Peyer's patch (tissue), 4 donors: ENCODE results near the gene TAF3. TPM values are rescaled to one million over a fixed set of nuclear protein-coding genes. Genes with fewer than 3 reads are reported as not detected.

Source experiments
- DNase-seq, 3 donors: peaks; one replicate each; pipeline ENCODE4 v3.0.0-alpha.2; 2017 to 2019
- H3K27ac ChIP-seq, 4 donors: fragments of 200-600 bp; sonication (generic); one replicate each; pipeline ENCODE4 v1.5.1; 2016 to 2019
- H3K27me3 ChIP-seq, 2 donors: fragments of 200-600 bp; sonication (generic); one replicate each; pipeline ENCODE4 v1.5.1; 2019
- H3K36me3 ChIP-seq, 3 donors: fragments of 200-600 bp; sonication (generic); one replicate each; pipeline ENCODE4 v1.5.1; 2016 to 2019
- H3K4me1 ChIP-seq, 4 donors: fragments of 200-600 bp; sonication (generic); one replicate each; pipeline ENCODE4 v1.5.1; 2016 to 2019
- H3K4me3 ChIP-seq, 4 donors: fragments of 200-600 bp; sonication (generic); 1 replicate in 3 of 4; 2 replicates in 1 of 4; pipeline ENCODE4 v1.5.1; 2016 to 2019; ENCODE audit warnings: mild to moderate bottlenecking in 1 of 4
- H3K9me3 ChIP-seq, 4 donors: fragments of 200-600 bp; sonication (generic); one replicate each; pipeline ENCODE4 v1.5.1; 2016 to 2019; ENCODE audit warnings: mild to moderate bottlenecking in 1 of 4
- POLR2A ChIP-seq, 2 donors: fragments of 450-650 bp; IDR thresholded peaks; one replicate each; pipeline ENCODE4 v1.5.1; 2017; ENCODE audit warnings: antibody characterized with exemption in 2 of 2, mild to moderate bottlenecking in 2 of 2, moderate library complexity in 2 of 2
- total RNA-seq, 4 donors: library from RNA; depleted of rRNA; stranded (reverse); fragments of >200 nt; gene quantifications; one replicate each; pipeline ENCODE4 v1.1.0, GENCODE V29; 2016
- TF ChIP-seq, protein P1 (sequence below), 6 experiments: fragments of 450-650 bp in 4 of 6; fragments of 200-600 bp in 2 of 6; sonication (generic) in 1 of 6; IDR thresholded peaks; one replicate each; pipeline ENCODE4 v1.5.1; 2017 to 2019; ENCODE audit warnings: antibody characterized with exemption in 6 of 6, mild to moderate bottlenecking in 3 of 6, moderate library complexity in 1 of 6

Gene TAF3
- total RNA-seq, 4 donors from 2014 or later: 5.1 to 22.3 (median 7.1) TPM

DNA sequence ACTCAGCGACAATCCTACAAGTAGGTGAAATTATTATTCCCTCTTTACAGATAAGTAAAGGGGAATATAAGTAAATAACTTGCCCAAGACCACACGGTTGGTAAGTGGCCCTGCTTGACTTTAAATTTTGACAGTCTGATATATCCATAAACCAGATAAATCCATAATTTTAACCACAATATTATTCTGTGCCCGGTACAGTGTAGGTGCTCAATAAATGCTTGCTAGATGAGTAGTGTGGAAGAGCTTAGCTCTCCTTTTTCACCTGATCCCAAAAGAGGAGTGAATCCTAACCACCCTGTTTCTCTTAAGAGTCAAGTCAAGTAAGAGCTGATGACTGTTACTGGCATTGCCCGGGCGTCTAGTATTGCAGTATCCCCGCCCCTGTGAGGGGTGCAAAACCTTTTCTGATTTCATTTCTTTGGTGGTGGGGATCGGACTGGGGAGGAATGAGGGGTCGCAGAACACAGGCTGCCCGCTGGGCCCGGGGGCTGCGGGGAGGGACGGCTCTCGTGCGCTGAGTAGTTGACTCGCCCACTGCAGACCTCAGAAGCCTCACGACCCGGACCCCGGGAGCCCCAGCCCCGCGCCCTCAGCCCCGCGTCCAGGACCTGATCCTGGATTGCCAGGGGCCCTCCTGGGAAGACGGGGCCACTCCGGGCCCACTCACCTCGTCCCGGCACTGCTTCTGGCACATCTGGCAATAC, 31.0 kb upstream of the TAF3 start:
- Histone ChIP-seq H3K4me3 (peak overlapping the region; percentile 75 to 91 (median 84)), H3K4me1 (peaks cover 0 to 48% (median 6%) of the 10 kb centered on the region in 4 donors), H3K9me3 (no peaks in the 10 kb centered on the region), H3K27me3 (no peaks in the 10 kb centered on the region), H3K36me3 (no peaks in the 10 kb centered on the region), H3K27ac (peak overlapping the region; percentile 71 to 88 (median 84))
- DNase-seq: no peak
- TF ChIP-seq, protein P1, sequence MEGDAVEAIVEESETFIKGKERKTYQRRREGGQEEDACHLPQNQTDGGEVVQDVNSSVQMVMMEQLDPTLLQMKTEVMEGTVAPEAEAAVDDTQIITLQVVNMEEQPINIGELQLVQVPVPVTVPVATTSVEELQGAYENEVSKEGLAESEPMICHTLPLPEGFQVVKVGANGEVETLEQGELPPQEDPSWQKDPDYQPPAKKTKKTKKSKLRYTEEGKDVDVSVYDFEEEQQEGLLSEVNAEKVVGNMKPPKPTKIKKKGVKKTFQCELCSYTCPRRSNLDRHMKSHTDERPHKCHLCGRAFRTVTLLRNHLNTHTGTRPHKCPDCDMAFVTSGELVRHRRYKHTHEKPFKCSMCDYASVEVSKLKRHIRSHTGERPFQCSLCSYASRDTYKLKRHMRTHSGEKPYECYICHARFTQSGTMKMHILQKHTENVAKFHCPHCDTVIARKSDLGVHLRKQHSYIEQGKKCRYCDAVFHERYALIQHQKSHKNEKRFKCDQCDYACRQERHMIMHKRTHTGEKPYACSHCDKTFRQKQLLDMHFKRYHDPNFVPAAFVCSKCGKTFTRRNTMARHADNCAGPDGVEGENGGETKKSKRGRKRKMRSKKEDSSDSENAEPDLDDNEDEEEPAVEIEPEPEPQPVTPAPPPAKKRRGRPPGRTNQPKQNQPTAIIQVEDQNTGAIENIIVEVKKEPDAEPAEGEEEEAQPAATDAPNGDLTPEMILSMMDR (IDR thresholded peaks at IDR 0.05): no peak
- TF ChIP-seq POLR2A (IDR thresholded peaks at IDR 0.05): no peak

DNA sequence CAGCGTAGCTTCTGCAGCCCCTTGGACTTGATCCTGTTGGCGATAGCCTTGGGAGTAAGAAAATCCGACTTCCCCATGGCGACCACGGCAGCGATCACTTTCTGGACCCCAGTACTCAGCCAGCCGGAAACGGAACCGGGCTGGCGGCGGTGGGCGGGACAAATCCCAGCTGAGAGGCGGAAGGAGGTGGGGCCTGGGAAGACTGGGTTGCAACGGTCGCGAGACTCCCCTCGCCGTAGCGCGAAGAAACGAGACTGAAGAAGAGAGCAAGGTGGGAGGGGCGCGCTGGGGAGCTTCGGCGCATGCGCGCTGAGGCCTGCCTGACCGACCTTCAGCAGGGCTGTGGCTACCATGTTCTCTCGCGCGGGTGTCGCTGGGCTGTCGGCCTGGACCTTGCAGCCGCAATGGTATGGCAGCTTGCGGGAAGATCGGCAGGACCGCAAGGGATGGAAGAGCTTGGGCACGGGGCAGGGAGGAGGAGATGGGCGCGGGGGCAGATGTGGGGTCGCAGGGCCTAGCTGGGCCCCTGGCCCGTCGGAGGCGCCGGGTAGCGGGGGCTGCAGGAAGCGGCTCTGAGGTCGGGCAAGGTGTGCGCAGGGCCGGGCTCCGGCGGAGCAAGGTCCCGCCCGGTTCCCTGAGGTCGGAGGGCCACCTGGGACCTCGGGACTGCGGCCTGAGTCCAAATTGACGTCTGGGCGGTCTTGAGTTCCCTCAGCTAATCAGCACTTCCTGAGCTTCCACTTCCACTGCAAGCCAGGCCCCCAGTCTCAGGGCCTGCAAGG, 30.3 kb upstream of the TAF3 start, which contains the start of the genes ATP5F1C and KIN:
ATP5F1C (plus strand) TSS at position 321 of the 782 bp plus-strand sequence; CDS start at position 352, 31 bp downstream.
KIN (minus strand) TSS at position 137 of the 782 bp plus-strand sequence; CDS start at position 77, 60 bp downstream.
- peaks cover 0 to 56% (median 6%) of the 10 kb centered on the region in 4 donors for H3K4me1 ChIP-seq
- H3K4me3 ChIP-seq: peak within 1 kb of the TSS; percentile 75 to 91 (median 84)
- peak within 1 kb of the TSS; percentile 83 to 88 (median 85) for H3K27ac ChIP-seq
- no peaks in the 10 kb centered on the region for H3K36me3 ChIP-seq
- H3K27me3 ChIP-seq: no peaks in the 10 kb centered on the region
- TF ChIP-seq, protein P1 (IDR thresholded peaks at IDR 0.05): no peak
- TF ChIP-seq POLR2A (IDR thresholded peaks at IDR 0.05): peak; percentile 90 to 91
- peak; percentile 96 to 99 (median 97) for DNase-seq
- H3K9me3 ChIP-seq: no peaks in the 10 kb centered on the region

DNA sequence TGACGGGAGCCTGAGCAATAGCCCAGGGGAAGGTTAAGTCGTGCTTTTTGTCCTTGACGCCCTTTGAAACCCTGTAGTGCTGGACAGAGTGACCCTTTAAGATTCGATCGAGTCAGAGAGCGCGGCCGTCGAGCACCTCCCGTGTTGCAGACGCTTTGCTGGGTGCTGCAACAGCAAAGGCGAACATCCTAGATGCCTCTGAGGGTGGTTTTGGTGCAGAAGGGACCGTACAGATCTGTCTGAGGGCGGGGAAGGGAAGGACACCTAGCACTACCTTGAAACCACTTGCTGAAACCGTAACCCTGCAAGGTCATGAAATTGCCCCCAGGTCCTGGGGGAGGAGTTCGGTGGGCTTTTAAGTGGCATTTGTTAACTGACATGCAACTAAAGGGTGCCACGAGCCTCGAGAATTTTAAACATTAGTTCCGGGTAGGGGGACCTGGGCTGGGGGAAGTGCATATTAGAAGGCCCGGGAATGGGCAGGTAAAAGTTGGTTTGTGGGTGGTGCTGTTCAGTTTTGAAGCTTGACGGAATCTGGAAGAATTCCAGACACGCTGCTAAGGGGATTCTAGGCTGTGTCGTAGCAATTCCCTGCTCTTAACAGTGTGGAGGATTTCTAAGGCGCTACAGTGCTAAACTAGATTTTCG, 29.5 kb upstream of the TAF3 start:
- H3K4me1 ChIP-seq: peaks cover 0 to 59% (median 6%) of the 10 kb centered on the region in 4 donors
- DNase-seq: no peak
- peak overlapping the region; percentile 75 to 91 (median 84) for H3K4me3 ChIP-seq

DNA sequence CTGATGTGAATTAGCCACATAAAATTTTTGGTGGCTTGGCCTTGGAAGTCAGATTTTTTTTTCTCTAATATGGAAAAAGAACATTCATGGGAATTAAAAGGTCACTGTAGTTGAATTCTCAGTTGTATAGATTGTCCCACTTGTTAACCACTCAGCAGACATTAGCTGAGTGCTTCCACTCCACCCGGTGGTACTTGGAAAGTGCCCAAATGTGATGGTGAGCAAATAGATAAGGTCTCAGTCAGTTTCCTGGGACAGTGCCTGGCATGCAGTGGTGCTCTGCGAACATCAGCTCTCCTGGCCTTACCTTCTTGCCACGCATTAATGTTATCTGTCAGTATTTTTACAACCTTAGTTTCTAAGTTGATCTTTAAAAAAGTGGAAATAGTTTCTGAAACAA, 28.9 kb upstream of the TAF3 start:
- no peak overlapping the region for H3K27ac ChIP-seq

More for the DNA sequence above, 29.5 kb upstream of the TAF3 start:
- Histone ChIP-seq H3K36me3 (no peaks in the 10 kb centered on the region), H3K27ac (peak overlapping the region; percentile 83 to 88 (median 85)), H3K9me3 (no peaks in the 10 kb centered on the region), H3K27me3 (no peaks in the 10 kb centered on the region)
- TF ChIP-seq, protein P1 (IDR thresholded peaks at IDR 0.05): no peak
- TF ChIP-seq POLR2A (IDR thresholded peaks at IDR 0.05): no peak

More for the DNA sequence above, 28.9 kb upstream of the TAF3 start:
- peaks cover 0 to 65% (median 6%) of the 10 kb centered on the region in 4 donors for H3K4me1 ChIP-seq
- H3K4me3 ChIP-seq: peak overlapping the region in 3 of 4 donors; percentile 75 to 91 (median 88)
- TF ChIP-seq, protein P1 (IDR thresholded peaks at IDR 0.05): no peak
- TF ChIP-seq POLR2A (IDR thresholded peaks at IDR 0.05): no peak
- no peaks in the 10 kb centered on the region for H3K27me3 ChIP-seq
- no peaks in the 10 kb centered on the region for H3K9me3 ChIP-seq
- no peaks in the 10 kb centered on the region for H3K36me3 ChIP-seq
- DNase-seq: no peak
